Spleen (tissue), 11 donors: ENCODE data around the gene HEXD. TPM values are rescaled to one million over a fixed set of nuclear protein-coding genes. Genes with fewer than 3 reads are reported as not detected.
"Not testable (repeated sequence)": the region's sequence is repeated elsewhere in the genome, so short reads cannot be mapped to it uniquely, and the experiment has no call there.

Source experiments
- DNase-seq: peaks from one replicate; pipeline ENCODE4 v3.0.0-alpha.2; 2020
- H3K27ac ChIP-seq, 8 donors: fragments of 200-600 bp; sonication (generic) in 7 of 8; 1 replicate in 4 of 8; 2 replicates in 4 of 8; pipeline versions ENCODE4 v1.5.0 to v1.8.0; 2016 to 2021; ENCODE audit warnings: inconsistent platforms in 4 of 8, mild to moderate bottlenecking in 4 of 8, moderate library complexity in 1 of 8
- H3K27me3 ChIP-seq, 7 donors: fragments of 200-600 bp; sonication (generic) in 6 of 7; replicated peaks in 1 of 7; 1 replicate in 4 of 7; 2 replicates in 3 of 7; pipeline versions ENCODE4 v1.5.0 to v1.8.0; 2016 to 2021; ENCODE audit warnings: inconsistent platforms in 3 of 7, mild to moderate bottlenecking in 1 of 7
- H3K36me3 ChIP-seq, 6 donors: fragments of 200-600 bp; sonication (generic) in 5 of 6; 1 replicate in 4 of 6; 2 replicates in 2 of 6; pipeline versions ENCODE4 v1.5.0 to v1.8.0; 2016 to 2021; ENCODE audit warnings: inconsistent platforms in 2 of 6
- H3K4me1 ChIP-seq, 6 donors: fragments of 200-600 bp; sonication (generic) in 5 of 6; 1 replicate in 3 of 6; 2 replicates in 3 of 6; pipeline versions ENCODE4 v1.5.0 to v1.8.0; 2016 to 2021; ENCODE audit warnings: inconsistent platforms in 3 of 6
- H3K4me3 ChIP-seq, 8 donors: fragments of 200-600 bp; sonication (generic) in 7 of 8; 1 replicate in 4 of 8; 2 replicates in 4 of 8; pipeline versions ENCODE4 v1.5.0 to v1.8.0; 2016 to 2021; ENCODE audit warnings: inconsistent platforms in 4 of 8, mild to moderate bottlenecking in 4 of 8, moderate library complexity in 2 of 8
- H3K9me3 ChIP-seq, 8 donors: fragments of 200-600 bp; sonication (generic) in 7 of 8; 1 replicate in 4 of 8; 2 replicates in 4 of 8; pipeline versions ENCODE4 v1.5.0 to v1.8.0; 2016 to 2021; ENCODE audit warnings: inconsistent platforms in 4 of 8
- POLR2A ChIP-seq, 3 donors: fragments of 450-650 bp; IDR thresholded peaks; one replicate each; pipeline ENCODE4 v1.5.1; 2017; ENCODE audit warnings: antibody characterized with exemption in 3 of 3, mild to moderate bottlenecking in 1 of 3
- POLR2AphosphoS5 ChIP-seq, 3 donors: sonication (generic); formaldehyde crosslinking; IDR thresholded peaks; one replicate each; pipeline ENCODE4 v1.5.1; 2017; ENCODE audit warnings: antibody characterized with exemption in 3 of 3
- WGBS, 5 donors: extraction: QIAGEN DNeasy Blood & Tissue Kit in 3 of 5; methylation state at CpG; one replicate each; pipeline versions ENCODE4 v1.1.5 to v1.1.7; 2013 to 2018; 5-methylcytosine and 5-hydroxymethylcytosine counted together
- intact Hi-C: fragments of 100-400 bp; cut with DNase I; formaldehyde crosslinking; loops from one replicate; pipeline ENCODE4 v1.15.0; 2023; ENCODE audit warnings: low total_unique reads
- polyA plus RNA-seq, 3 donors: library from polyadenylated mRNA; stranded (reverse); fragments of 200-250 nt; gene quantifications; one replicate each; pipeline ENCODE4 v1.2.1, GENCODE V29; 2013
- total RNA-seq, 7 donors: library from RNA; depleted of rRNA in 3 of 7; stranded (reverse); fragments of >200 nt in 3 of 7; fragmentation: NEBNext Ultra II Directional in 4 of 7; extraction: Animal tissue kit (Norgen Biotek cat#: 25700) in 4 of 7; gene quantifications; one replicate each; pipeline versions ENCODE4 v1.1.0 to v1.2.1, GENCODE V29; 2016 to 2021
- TF ChIP-seq, protein P1 (sequence below), 11 experiments: fragments of 200-600 bp in 7 of 11; fragments of 450-650 bp in 4 of 11; sonication (generic) in 4 of 11; IDR thresholded peaks in 8 of 11; conservative IDR thresholded peaks in 3 of 11; 1 replicate in 7 of 11; 2 replicates in 4 of 11; pipeline versions ENCODE4 v1.4.0 to v1.8.0; 2016 to 2021; ENCODE audit warnings: antibody characterized with exemption in 11 of 11, inconsistent platforms in 4 of 11, mild to moderate bottlenecking in 1 of 11
- donor health status: healthy with polysubstance abuse.
- donor health status: DM: no; HTN: no; CAD: no; lungs with moderate emphysema.
- donor health status: DM: no; HTN: no; CAD: no.
- donor health status: Bipolar disorder and iron deficiency.
- donor health status: healthy.
- donor health status: DM: no; HTN: no; CAD: no.
- donor health status: DM: yes; HTN: yes; CAD: no.

The HEXD gene
- total and polyA plus RNA-seq, 10 donors: 62.3 to 272 (median 74.7) TPM

DNA sequence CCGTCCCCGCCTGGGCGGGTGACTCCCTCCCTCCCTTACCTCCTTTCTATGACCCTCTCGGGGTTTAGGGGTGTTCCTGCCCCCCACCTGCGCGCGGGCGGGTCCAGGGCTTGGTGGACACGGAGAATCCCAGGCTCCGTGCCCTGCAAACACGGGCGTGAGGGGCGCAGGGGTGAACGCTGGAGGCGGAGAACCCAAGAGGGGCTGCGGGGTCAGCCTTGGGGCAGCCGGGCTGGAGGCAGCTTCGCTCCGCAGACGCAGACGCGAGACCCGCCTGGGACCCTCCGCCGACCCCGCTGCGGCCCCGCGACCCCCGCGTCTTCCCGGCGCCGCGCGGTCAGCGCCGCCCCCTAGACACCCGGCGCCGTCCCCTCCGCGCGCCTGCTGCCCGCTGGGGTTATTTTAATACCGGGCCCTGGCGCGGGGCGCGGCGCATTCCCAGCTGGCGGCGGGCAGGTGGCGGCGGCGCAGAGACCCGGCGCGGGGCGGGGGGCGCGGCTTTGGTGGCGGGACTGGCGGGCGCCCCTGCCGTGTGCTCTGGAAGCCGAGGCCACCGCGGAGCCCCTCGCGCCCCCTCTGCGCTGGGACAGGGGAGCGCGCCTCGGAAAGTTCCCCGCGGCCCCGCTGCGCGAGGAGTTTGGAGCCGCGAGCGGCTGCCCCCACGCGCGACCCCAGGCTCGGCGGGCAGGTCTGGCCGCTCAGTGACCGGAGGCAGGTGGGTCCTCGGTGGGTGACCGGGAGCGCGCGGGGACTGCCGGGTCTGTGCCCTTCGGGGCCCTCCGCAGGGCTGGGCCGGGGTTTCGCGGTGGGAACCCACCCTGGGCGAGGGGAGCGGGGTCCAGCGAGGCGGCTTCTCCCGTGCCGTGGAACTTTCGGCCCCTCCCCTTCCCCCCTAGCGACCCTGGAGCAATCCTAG lies 46.6 kb upstream of the HEXD start, which contains the start of gene UTS2R:
Gene UTS2R (plus strand): TSS at position 433 of the 916 bp plus-strand sequence. CDS start 2,560 bp downstream, outside the sequence.
- H3K36me3 ChIP-seq: no peaks in the 10 kb centered on the region
- WGBS, 5 donors: 4 to 11% (median 7%) methylated on average over 57 to 109 of the region's 109 CpGs
- intact Hi-C loops: no loop called here
- peaks cover 8 to 41% (median 33%) of the 10 kb centered on the region in 6 donors for H3K4me1 ChIP-seq
- no peak for DNase-seq
- H3K27ac ChIP-seq: no peak within 1 kb of the TSS
- H3K4me3 ChIP-seq: peak within 1 kb of the TSS in 7 of 8 donors; percentile 6 to 64 (median 30)
- H3K9me3 ChIP-seq: no peaks in the 10 kb centered on the region
- TF ChIP-seq POLR2A (IDR thresholded peaks at IDR 0.05) (no peak), POLR2AphosphoS5 (IDR thresholded peaks at IDR 0.05) (no peak)
- TF ChIP-seq, protein P1, sequence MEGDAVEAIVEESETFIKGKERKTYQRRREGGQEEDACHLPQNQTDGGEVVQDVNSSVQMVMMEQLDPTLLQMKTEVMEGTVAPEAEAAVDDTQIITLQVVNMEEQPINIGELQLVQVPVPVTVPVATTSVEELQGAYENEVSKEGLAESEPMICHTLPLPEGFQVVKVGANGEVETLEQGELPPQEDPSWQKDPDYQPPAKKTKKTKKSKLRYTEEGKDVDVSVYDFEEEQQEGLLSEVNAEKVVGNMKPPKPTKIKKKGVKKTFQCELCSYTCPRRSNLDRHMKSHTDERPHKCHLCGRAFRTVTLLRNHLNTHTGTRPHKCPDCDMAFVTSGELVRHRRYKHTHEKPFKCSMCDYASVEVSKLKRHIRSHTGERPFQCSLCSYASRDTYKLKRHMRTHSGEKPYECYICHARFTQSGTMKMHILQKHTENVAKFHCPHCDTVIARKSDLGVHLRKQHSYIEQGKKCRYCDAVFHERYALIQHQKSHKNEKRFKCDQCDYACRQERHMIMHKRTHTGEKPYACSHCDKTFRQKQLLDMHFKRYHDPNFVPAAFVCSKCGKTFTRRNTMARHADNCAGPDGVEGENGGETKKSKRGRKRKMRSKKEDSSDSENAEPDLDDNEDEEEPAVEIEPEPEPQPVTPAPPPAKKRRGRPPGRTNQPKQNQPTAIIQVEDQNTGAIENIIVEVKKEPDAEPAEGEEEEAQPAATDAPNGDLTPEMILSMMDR (IDR thresholded peaks at IDR 0.05 in 8 of 11, conservative IDR thresholded peaks at IDR 0.05 in 3 of 11): no peak
- peaks cover 4 to 84% (median 66%) of the 10 kb centered on the region in 7 donors for H3K27me3 ChIP-seq

DNA sequence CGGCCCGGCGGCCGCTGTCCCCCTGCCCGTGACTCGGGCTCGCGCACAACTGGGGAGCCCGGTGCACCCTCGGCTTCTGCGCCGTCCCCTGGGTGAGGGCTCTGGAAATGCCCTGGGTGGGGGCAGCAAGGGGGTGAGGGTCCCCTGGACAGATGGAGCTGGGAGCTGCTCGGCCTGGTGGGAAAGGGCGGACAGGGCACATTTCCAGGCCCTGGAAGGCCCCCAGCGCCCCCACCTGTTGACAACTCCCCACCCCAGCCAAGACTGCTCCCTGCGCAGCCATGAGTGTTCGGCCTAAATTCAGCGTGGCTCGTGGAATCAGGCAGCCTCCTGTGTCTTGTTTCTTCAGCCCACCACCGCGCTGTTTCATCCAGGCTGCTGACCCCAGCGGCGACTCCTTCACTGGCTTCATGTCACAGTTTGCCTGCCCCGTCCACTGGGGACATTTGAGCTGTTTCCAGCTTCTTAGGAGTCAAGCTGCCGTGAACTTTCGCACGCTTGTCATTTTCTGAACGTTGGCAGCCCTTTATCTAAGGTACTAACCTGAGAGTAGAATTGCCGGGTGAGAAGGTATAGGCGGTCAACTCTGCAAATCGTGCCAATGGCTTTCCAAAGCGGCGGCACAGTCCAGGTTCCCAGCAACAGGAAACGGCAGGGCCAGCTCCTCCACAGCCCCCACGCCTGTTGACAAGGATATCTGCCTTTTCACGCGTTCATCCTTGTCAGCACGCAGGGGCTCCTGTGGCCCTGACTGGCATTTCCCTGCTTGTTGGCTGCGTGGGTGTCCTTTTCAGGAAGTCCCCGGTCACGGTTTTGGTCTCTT lies 45.7 kb upstream of the HEXD start:
- DNase-seq: peak; percentile 24
- Histone ChIP-seq H3K27me3 (peaks cover 4 to 86% (median 66%) of the 10 kb centered on the region in 7 donors), H3K36me3 (no peaks in the 10 kb centered on the region), H3K9me3 (no peaks in the 10 kb centered on the region), H3K4me3 (peak overlapping the region in 2 of 8 donors; percentile 13 to 64), H3K27ac (no peak overlapping the region), H3K4me1 (peaks cover 8 to 41% (median 33%) of the 10 kb centered on the region in 6 donors)
- TF ChIP-seq, protein P1 (IDR thresholded peaks at IDR 0.05 in 8 of 11, conservative IDR thresholded peaks at IDR 0.05 in 3 of 11): no peak
- TF ChIP-seq POLR2AphosphoS5 (IDR thresholded peaks at IDR 0.05): no peak
- TF ChIP-seq POLR2A (IDR thresholded peaks at IDR 0.05): no peak
- WGBS, 5 donors: 25 to 40% (median 37%) methylated on average over 31 to 41 of the region's 41 CpGs
- intact Hi-C loops: no loop called here

DNA sequence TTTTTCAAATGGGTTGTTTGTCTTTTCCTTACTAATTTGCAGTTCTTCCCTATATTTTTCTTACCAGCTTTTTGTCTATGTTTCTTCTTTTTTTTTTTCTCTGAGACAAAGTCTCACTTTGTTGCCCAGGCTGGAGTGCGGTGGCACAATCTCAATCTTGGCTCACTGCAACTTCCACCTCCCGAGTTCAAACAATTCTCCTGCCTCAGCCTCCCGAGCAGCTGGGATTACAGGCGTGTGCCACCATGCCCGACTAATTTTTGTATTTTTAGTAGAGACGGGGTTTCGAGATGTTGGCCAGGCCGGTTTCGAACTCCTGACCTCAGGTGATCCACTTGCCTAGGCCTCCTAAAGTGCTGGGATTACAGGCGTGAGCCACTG lies 45.1 kb upstream of the HEXD start:
- intact Hi-C loops, H3K9me3 ChIP-seq, H3K27ac ChIP-seq, H3K4me3 ChIP-seq, H3K36me3 ChIP-seq: not testable (repeated sequence)
- Histone ChIP-seq H3K4me1 (peaks cover 8 to 41% (median 33%) of the 10 kb centered on the region in 6 donors), H3K27me3 (peaks cover 4 to 91% (median 66%) of the 10 kb centered on the region in 7 donors)
- peak; percentile 2 for DNase-seq
- 80 to 89% (median 82%) methylated on average over 10 of the region's 10 CpGs for WGBS, 5 donors

GRCh38 chr17:82373731-82374625 lies 44.2 kb upstream of the HEXD start:
- Histone ChIP-seq H3K4me3 (no peak overlapping the region), H3K27ac (no peak overlapping the region), H3K36me3 (no peaks in the 10 kb centered on the region), H3K9me3 (no peaks in the 10 kb centered on the region), H3K4me1 (peaks cover 8 to 41% (median 33%) of the 10 kb centered on the region in 6 donors), H3K27me3 (peaks cover 4 to 93% (median 67%) of the 10 kb centered on the region in 7 donors)
- intact Hi-C loops: no loop called here
- WGBS, 5 donors: 86 to 91% (median 89%) methylated on average over 20 to 37 of the region's 37 CpGs
- DNase-seq: peak; percentile 46
- TF ChIP-seq, protein P1 (IDR thresholded peaks at IDR 0.05 in 8 of 11, conservative IDR thresholded peaks at IDR 0.05 in 3 of 11): no peak
- TF ChIP-seq POLR2A (IDR thresholded peaks at IDR 0.05): no peak
- TF ChIP-seq POLR2AphosphoS5 (IDR thresholded peaks at IDR 0.05): no peak
